Vagina (tissue), 2 donors: ENCODE data around the gene TPRN. TPM values are rescaled to one million over a fixed set of nuclear protein-coding genes. Genes with fewer than 3 reads are reported as not detected.

Experiments used
- DNase-seq, 2 donors: peaks; one replicate each; pipeline ENCODE4 v3.0.0-alpha.2; 2017; ENCODE audit errors: extremely low spot score in 2 of 2
- H3K27ac ChIP-seq: fragments of 200-600 bp; sonication (generic); one replicate; pipeline ENCODE4 v1.5.1; 2019
- H3K27me3 ChIP-seq: fragments of 200-600 bp; sonication (generic); one replicate; pipeline ENCODE4 v1.5.1; 2019
- H3K36me3 ChIP-seq, 2 donors: fragments of 200-600 bp; sonication (generic); one replicate each; pipeline ENCODE4 v1.5.1; 2017 to 2019
- H3K4me1 ChIP-seq: fragments of 200-600 bp; sonication (generic); one replicate; pipeline ENCODE4 v1.5.1; 2019
- H3K4me3 ChIP-seq, 2 donors: fragments of 200-600 bp; sonication (generic); 1 replicate in 1 of 2; 2 replicates in 1 of 2; pipeline ENCODE4 v1.5.1; 2016 to 2019
- H3K9me3 ChIP-seq: fragments of 200-600 bp; sonication (generic); one replicate; pipeline ENCODE4 v1.5.1; 2019
- CTCF ChIP-seq, 3 experiments: fragments of 450-650 bp in 2 of 3; fragments of 200-600 bp in 1 of 3; sonication (generic) in 1 of 3; IDR thresholded peaks; one replicate each; pipeline ENCODE4 v1.5.1; 2017 to 2019; ENCODE audit warnings: antibody characterized with exemption in 3 of 3, mild to moderate bottlenecking in 2 of 3, moderate library complexity in 2 of 3
- POLR2A ChIP-seq, 2 donors: fragments of 450-650 bp; IDR thresholded peaks; one replicate each; pipeline ENCODE4 v1.6.1; 2017; ENCODE audit warnings: antibody characterized with exemption in 2 of 2, mild to moderate bottlenecking in 2 of 2, moderate library complexity in 2 of 2
- POLR2AphosphoS5 ChIP-seq, 2 donors: sonication (generic); formaldehyde crosslinking; IDR thresholded peaks; one replicate each; pipeline ENCODE4 v1.9.0; 2017; ENCODE audit warnings: antibody characterized with exemption in 2 of 2, mild to moderate bottlenecking in 2 of 2, low read depth in 1 of 2; ENCODE audit not compliant: insufficient read depth in 1 of 2
- intact Hi-C: fragments of 100-400 bp; cut with DNase I; formaldehyde crosslinking; loops from one replicate; pipeline ENCODE4 v1.15.1; 2023
- total RNA-seq: library from RNA; depleted of rRNA; stranded (reverse); fragments of >200 nt; gene quantifications from one replicate; pipeline ENCODE4 v1.2.3, GENCODE V29; 2016

The TPRN gene
- total RNA-seq, 1 donor from 2014 or later = 6.9 TPM

GRCh38 chr9:137215196-137215986 lies 14.8 kb upstream of the TPRN start:
- no peak overlapping the region for H3K27ac ChIP-seq
- H3K36me3 ChIP-seq = no peaks in the 10 kb centered on the region
- H3K9me3 ChIP-seq = no peaks in the 10 kb centered on the region
- TF ChIP-seq POLR2AphosphoS5 (IDR thresholded peaks at IDR 0.05; ENCODE audit: insufficient read depth in 1 of 2, low read depth in 1 of 2) (no peak), CTCF (IDR thresholded peaks at IDR 0.05) (no peak), POLR2A (IDR thresholded peaks at IDR 0.05) (no peak)
- H3K4me3 ChIP-seq = no peak overlapping the region
- H3K4me1 ChIP-seq = peaks cover 15% of the 10 kb centered on the region
- H3K27me3 ChIP-seq = no peaks in the 10 kb centered on the region
- DNase-seq = no peak
- intact Hi-C loops = no loop called here

GRCh38 chr9:137214620-137215019 lies 14.1 kb upstream of the TPRN start:
- H3K36me3 ChIP-seq = no peaks in the 10 kb centered on the region
- H3K4me1 ChIP-seq = peaks cover 15% of the 10 kb centered on the region
- no peak overlapping the region for H3K4me3 ChIP-seq
- no peaks in the 10 kb centered on the region for H3K27me3 ChIP-seq
- TF ChIP-seq CTCF (IDR thresholded peaks at IDR 0.05) (no peak), POLR2A (IDR thresholded peaks at IDR 0.05) (no peak), POLR2AphosphoS5 (IDR thresholded peaks at IDR 0.05; ENCODE audit: insufficient read depth in 1 of 2, low read depth in 1 of 2) (no peak)
- no peak for DNase-seq
- intact Hi-C loops = no loop called here
- H3K9me3 ChIP-seq = no peaks in the 10 kb centered on the region
- H3K27ac ChIP-seq = no peak overlapping the region

GRCh38 chr9:137213160-137214060 lies 12.9 kb upstream of the TPRN start:
- intact Hi-C loops = no loop called here
- no peaks in the 10 kb centered on the region for H3K9me3 ChIP-seq
- peaks cover 10% of the 10 kb centered on the region for H3K4me1 ChIP-seq
- no peaks in the 10 kb centered on the region for H3K27me3 ChIP-seq
- no peaks in the 10 kb centered on the region for H3K36me3 ChIP-seq
- no peak overlapping the region for H3K4me3 ChIP-seq
- no peak for DNase-seq
- TF ChIP-seq CTCF (IDR thresholded peaks at IDR 0.05) (no peak), POLR2AphosphoS5 (IDR thresholded peaks at IDR 0.05; ENCODE audit: insufficient read depth in 1 of 2, low read depth in 1 of 2) (no peak), POLR2A (IDR thresholded peaks at IDR 0.05) (no peak)
- H3K27ac ChIP-seq = no peak overlapping the region

GRCh38 chr9:137212520-137212919 lies 12.0 kb upstream of the TPRN start:
- H3K9me3 ChIP-seq = no peaks in the 10 kb centered on the region
- no peak for DNase-seq
- peaks cover 1% of the 10 kb centered on the region for H3K4me1 ChIP-seq
- intact Hi-C loops = no loop called here
- H3K27me3 ChIP-seq = no peaks in the 10 kb centered on the region
- H3K4me3 ChIP-seq = no peak overlapping the region
- no peak for TF ChIP-seq POLR2AphosphoS5 (IDR thresholded peaks at IDR 0.05; ENCODE audit: insufficient read depth in 1 of 2, low read depth in 1 of 2)
- no peak for TF ChIP-seq CTCF (IDR thresholded peaks at IDR 0.05)
- H3K36me3 ChIP-seq = no peaks in the 10 kb centered on the region
- H3K27ac ChIP-seq = no peak overlapping the region
